Ovary (tissue), 3 donors: ENCODE results near the gene TAOK2.

ENCODE experiments used
- CTCF ChIP-seq, 3 donors: fragments of 450-650 bp in 2 of 3; fragments of 200-600 bp in 1 of 3; IDR thresholded peaks; one replicate each; pipeline versions ENCODE4 v1.5.1 to v1.8.0; 2016 to 2022; ENCODE audit warnings: antibody characterized with exemption in 3 of 3, mild to moderate bottlenecking in 1 of 3
- EP300 ChIP-seq: sonication (generic); formaldehyde crosslinking; IDR thresholded peaks from one replicate; pipeline ENCODE4 v1.6.1; 2017; ENCODE audit warnings: antibody characterized with exemption
- POLR2A ChIP-seq: fragments of 450-650 bp; IDR thresholded peaks from one replicate; pipeline ENCODE4 v1.6.1; 2017; ENCODE audit warnings: antibody characterized with exemption, mild to moderate bottlenecking, moderate library complexity
- donor health status: DM: no; HTN: no; CAD: no.

- TF ChIP-seq CTCF (IDR thresholded peaks at IDR 0.05) = no peak
- TF ChIP-seq POLR2A = no peak
- no peak for TF ChIP-seq EP300
These were observed 52.8 kb downstream of the TAOK2 start for GRCh38 chr16:30026449-30026848.
